ENCODE data around the gene PALS1. TPM values are rescaled to one million over a fixed set of nuclear protein-coding genes. Genes with fewer than 3 reads are reported as not detected.

PALS1 gene
- total RNA-seq, 1 experiment from 2014 or later: 12.1 TPM

GRCh38 chr14:67240168-67240932 is 885 bp upstream of the PALS1 start:
- peak; percentile 32 for DNase-seq
- Histone ChIP-seq H3K36me3 (replicated peaks; ENCODE audit: control insufficient read depth, insufficient read depth, low read length) (no peaks in the 10 kb centered on the region), H3K4me3 (ENCODE audit: insufficient read depth, low read depth, low read length) (peak overlapping the region; percentile 37)

GRCh38 chr14:67240978-67241410 is 241 bp upstream of the PALS1 start:
- Histone ChIP-seq H3K4me3 (ENCODE audit: insufficient read depth, low read depth, low read length) (peak overlapping the region; percentile 94), H3K27me3 (ENCODE audit: control insufficient read depth, insufficient read depth, low read length) (peaks cover 5% of the 10 kb centered on the region), H3K36me3 (replicated peaks; ENCODE audit: control insufficient read depth, insufficient read depth, low read length) (no peaks in the 10 kb centered on the region)
- DNase-seq: peak; percentile 96

More at GRCh38 chr14:67240168-67240932, 885 bp upstream of the PALS1 start:
- H3K27me3 ChIP-seq (ENCODE audit: control insufficient read depth, insufficient read depth, low read length): peaks cover 5% of the 10 kb centered on the region

GRCh38 chr14:67242168-67242420 is 859 bp downstream of the PALS1 start:
- Histone ChIP-seq H3K27me3 (ENCODE audit: control insufficient read depth, insufficient read depth, low read length) (peaks cover 5% of the 10 kb centered on the region), H3K36me3 (replicated peaks; ENCODE audit: control insufficient read depth, insufficient read depth, low read length) (no peaks in the 10 kb centered on the region), H3K4me3 (ENCODE audit: insufficient read depth, low read depth, low read length) (peak overlapping the region; percentile 94)
- no peak for DNase-seq

DNA sequence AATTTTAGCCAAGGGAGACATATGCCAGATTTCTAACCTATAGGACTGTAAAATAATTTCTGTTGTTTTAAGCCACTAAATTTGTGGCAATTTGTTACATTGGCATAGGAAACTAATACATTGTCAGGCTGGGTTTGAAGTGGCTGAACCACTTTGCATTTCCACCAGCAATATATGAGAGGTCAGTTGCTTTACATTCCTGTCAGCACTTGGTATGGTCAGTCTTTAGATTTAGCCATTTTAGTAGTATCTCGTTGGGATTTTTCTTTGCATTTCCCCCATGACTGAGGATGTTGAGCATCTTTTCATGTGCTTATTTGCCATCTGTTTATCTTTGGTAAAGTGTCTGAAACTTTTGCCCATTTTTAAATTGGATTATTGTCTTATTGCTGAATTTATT is 3.9 kb downstream of the PALS1 start:
- peaks cover 1% of the 10 kb centered on the region for H3K27me3 ChIP-seq (ENCODE audit: control insufficient read depth, insufficient read depth, low read length)
- no peak overlapping the region for H3K4me3 ChIP-seq (ENCODE audit: insufficient read depth, low read depth, low read length)
- no peaks in the 10 kb centered on the region for H3K36me3 ChIP-seq (replicated peaks; ENCODE audit: control insufficient read depth, insufficient read depth, low read length)
- no peak for DNase-seq

DNA sequence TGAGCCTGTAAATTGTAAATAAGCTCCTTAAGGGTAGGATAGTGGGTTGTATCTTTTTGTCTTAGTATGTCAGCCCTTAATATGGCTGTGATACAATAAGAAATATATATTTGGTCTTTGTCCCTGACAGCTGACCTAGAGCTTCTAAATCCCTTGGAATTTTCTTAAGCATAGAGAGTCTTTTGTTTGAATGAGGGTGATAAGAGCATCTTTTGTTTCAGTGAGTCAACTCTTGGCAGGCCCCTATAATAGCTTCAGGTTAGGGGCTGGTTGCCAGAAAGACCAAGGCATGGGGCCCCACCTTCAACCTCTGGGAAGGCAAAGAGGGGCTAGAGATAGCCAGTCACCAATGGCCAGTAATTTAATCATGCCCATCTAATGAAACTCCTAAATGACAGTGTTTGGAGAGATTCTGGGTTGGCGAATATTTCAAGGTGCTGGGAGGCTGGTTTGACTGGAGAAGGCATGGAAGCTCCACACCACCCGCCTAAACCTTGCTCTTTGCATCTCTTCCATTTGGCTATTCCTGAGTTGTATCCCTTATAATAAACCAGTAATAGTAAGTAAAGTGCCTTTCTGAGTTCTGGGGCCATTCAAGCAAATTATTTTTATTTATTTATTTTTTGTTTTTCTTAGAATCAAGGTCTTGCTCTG is 10.5 kb downstream of the PALS1 start:
- no peak for DNase-seq
- H3K27me3 ChIP-seq (ENCODE audit: control insufficient read depth, insufficient read depth, low read length): no peaks in the 10 kb centered on the region
- no peak overlapping the region for H3K4me3 ChIP-seq (ENCODE audit: insufficient read depth, low read depth, low read length)
- no peaks in the 10 kb centered on the region for H3K36me3 ChIP-seq (replicated peaks; ENCODE audit: control insufficient read depth, insufficient read depth, low read length)

DNA sequence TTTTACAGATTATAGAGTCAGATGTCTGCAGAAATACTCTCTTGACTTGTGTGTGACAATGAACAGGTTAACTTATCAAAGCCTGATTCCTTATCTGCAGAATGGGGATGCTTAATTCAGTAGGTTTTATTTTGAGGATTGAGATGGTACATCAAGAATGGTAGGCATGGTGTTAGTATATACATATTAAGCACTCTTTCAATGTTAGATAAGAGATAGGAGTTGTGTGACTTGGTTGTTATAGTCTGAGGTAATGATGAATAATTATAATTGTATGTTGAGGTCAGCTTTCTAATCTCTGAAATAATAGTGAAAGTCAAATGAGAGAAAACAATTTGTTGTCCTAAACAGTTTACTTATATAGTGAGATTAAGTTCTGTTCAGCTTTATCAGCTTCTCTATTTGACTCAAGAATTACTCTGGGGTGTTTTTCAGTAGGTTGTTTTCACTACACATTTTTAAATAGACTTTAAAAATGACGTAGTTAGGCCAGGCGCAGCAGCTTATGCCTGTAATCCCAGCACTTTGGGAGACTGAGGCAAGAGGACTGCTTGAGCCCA is 11.9 kb downstream of the PALS1 start:
- Histone ChIP-seq H3K36me3 (replicated peaks; ENCODE audit: control insufficient read depth, insufficient read depth, low read length) (no peaks in the 10 kb centered on the region), H3K27me3 (ENCODE audit: control insufficient read depth, insufficient read depth, low read length) (no peaks in the 10 kb centered on the region), H3K4me3 (ENCODE audit: insufficient read depth, low read depth, low read length) (no peak overlapping the region)
- DNase-seq: no peak

GRCh38 chr14:67257906-67258305 is 16.7 kb downstream of the PALS1 start:
- no peak for DNase-seq
- no peaks in the 10 kb centered on the region for H3K36me3 ChIP-seq (replicated peaks; ENCODE audit: control insufficient read depth, insufficient read depth, low read length)
- no peak overlapping the region for H3K4me3 ChIP-seq (ENCODE audit: insufficient read depth, low read depth, low read length)
- H3K27me3 ChIP-seq (ENCODE audit: control insufficient read depth, insufficient read depth, low read length): no peaks in the 10 kb centered on the region

GRCh38 chr14:67260965-67261364 is 19.7 kb downstream of the PALS1 start:
- DNase-seq: no peak

DNA sequence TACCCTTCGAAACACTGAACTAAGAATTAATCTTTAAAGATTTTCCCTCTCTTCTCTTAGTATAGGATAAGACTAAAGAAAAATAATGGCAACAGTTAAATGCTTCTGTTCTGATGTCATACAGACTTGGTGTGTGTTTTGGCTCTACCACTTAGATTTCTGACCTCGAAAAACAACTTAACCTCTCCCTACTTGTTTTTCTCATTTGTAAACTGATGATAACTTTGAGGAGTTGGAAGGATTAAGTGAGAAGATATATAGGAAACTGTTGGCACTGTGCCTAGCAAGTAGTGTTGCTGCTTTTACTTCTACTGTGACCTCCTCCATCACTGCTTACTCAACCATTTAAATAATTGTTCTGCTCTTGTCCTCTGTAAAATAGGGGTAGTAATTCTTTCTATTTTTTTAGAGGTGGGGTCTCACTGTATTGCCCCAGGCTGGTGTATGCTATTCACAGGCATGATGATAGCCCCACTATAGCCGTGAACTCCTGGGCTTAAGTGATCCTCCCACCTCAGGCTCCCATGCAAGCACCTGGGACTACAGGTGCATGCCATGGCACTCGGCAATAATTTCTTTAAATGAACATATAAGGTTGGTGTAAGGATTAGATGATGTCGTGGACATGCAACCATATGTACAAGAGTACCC is 22.4 kb downstream of the PALS1 start:
- Histone ChIP-seq H3K27me3 (ENCODE audit: control insufficient read depth, insufficient read depth, low read length) (no peaks in the 10 kb centered on the region), H3K36me3 (replicated peaks; ENCODE audit: control insufficient read depth, insufficient read depth, low read length) (no peaks in the 10 kb centered on the region), H3K4me3 (ENCODE audit: insufficient read depth, low read depth, low read length) (no peak overlapping the region)
- no peak for DNase-seq

More at GRCh38 chr14:67260965-67261364, 19.7 kb downstream of the PALS1 start:
- Histone ChIP-seq H3K36me3 (replicated peaks; ENCODE audit: control insufficient read depth, insufficient read depth, low read length) (no peaks in the 10 kb centered on the region), H3K4me3 (ENCODE audit: insufficient read depth, low read depth, low read length) (no peak overlapping the region), H3K27me3 (ENCODE audit: control insufficient read depth, insufficient read depth, low read length) (no peaks in the 10 kb centered on the region)

- H3K27me3 ChIP-seq (ENCODE audit: control insufficient read depth, insufficient read depth, low read length): no peaks in the 10 kb centered on the region
- H3K36me3 ChIP-seq (replicated peaks; ENCODE audit: control insufficient read depth, insufficient read depth, low read length): no peaks in the 10 kb centered on the region
- DNase-seq: no peak
- no peak overlapping the region for H3K4me3 ChIP-seq (ENCODE audit: insufficient read depth, low read depth, low read length)
Observed at GRCh38 chr14:67265131-67265530, 23.9 kb downstream of the PALS1 start.

DNA sequence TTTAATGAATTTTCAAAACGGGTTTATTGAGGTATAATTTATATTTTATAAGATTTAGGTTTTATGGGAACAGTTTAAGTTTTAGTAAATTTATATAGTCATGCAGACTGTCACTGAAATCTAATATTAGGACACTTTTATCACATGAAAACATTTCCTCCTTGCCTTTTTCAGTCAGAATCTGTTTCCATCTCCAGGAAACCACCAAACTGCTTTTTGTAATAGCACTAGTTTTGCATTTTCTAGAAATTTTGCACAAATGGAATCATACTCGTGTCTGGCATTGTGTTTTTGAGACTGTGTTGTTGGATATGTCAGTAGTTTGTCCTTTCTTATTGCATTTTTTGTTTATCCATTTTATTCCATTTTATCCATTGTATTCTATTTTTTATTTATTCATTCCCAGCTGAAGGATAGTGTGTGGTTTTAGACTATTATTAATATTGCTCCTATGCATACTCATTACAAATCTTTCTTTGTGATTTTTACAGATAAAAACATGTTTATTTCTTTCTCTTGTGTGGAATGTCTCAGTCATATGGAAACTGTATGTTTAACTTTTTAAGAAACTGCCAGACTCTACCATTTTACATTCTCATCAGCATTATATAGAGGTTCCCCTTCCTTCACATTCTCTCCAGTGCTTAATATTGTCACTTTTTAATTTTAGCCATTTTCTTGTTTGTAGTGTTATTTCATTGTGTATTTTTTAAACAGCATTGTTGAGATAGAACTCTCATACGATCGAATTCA is 26.5 kb downstream of the PALS1 start:
- Histone ChIP-seq H3K27me3 (ENCODE audit: control insufficient read depth, insufficient read depth, low read length) (no peaks in the 10 kb centered on the region), H3K4me3 (ENCODE audit: insufficient read depth, low read depth, low read length) (no peak overlapping the region), H3K36me3 (replicated peaks; ENCODE audit: control insufficient read depth, insufficient read depth, low read length) (no peaks in the 10 kb centered on the region)
- no peak for DNase-seq

DNA sequence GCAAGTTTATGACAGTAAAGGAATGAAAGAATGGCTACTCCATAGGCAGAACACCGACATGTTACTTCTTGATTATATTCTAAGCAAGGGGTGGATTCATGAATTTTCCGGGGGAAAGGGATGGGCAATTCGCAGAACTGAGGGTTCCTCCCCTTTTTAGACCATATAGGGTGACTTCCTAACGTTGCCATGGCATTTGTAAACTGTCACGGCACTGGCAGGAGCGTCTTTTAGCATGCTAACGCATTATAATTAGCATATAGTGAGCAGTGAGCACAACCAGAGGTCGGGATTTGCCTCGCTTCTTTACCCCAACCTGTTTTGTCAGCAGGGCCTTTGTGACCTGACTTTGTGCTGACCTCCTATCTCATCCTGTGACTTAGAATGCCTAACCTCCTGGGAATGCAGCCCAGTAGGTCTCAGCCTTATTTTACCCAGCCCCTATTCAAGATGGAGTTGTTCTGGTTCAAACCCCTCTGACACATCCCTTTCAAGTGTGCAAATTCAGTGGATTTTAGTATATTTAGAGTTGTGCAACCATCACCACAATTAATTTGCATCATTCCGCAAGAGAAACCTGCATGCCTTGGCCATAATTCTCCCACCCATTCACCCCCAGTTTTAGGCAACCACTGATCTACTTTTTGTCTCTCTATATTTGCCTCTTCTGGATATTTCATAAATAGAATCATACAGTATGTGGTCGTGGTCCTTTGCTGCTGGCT is 27.4 kb downstream of the PALS1 start:
- no peaks in the 10 kb centered on the region for H3K36me3 ChIP-seq (replicated peaks; ENCODE audit: control insufficient read depth, insufficient read depth, low read length)
- no peaks in the 10 kb centered on the region for H3K27me3 ChIP-seq (ENCODE audit: control insufficient read depth, insufficient read depth, low read length)
- DNase-seq: peak; percentile 23
- H3K4me3 ChIP-seq (ENCODE audit: insufficient read depth, low read depth, low read length): no peak overlapping the region

DNA sequence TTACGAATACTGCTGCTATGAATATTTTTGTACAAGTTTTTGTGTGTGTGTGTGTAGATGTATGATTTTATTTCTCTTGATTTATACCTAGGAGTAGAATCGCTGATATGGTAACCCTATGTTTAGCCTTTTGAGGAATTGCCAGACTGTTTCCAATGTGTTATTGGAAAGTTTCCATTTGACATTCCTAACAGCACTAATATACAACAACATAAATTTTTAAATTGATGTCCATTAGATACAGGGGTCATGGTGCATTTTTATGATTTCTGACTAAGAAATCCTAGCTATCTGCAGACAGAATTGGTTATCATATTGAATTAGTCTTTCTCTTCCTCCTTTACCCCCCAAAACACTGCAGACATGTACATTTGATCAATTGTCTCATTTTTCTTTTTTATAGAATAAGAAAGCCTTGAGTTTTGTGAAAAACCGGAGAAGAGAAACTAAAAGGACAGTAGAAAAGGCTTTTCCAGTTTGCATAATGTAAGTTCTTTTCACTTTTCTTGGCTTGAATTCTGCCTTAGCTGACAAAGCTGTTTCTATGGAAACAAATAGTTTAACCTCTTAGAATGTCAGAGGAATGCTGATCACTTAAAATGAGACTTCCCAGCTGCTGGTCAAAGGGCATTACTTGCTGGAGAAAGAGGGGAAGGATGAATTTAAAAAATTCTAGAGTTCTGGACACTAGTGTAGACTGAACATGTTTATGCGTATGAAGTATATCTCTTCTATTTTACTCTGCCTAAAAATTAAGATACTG is 28.2 kb downstream of the PALS1 start:
- Histone ChIP-seq H3K27me3 (ENCODE audit: control insufficient read depth, insufficient read depth, low read length) (no peaks in the 10 kb centered on the region), H3K36me3 (replicated peaks; ENCODE audit: control insufficient read depth, insufficient read depth, low read length) (no peaks in the 10 kb centered on the region), H3K4me3 (ENCODE audit: insufficient read depth, low read depth, low read length) (no peak overlapping the region)
- no peak for DNase-seq

Measured in H7 (cell line).